Tongue (tissue), 2 donors: Measurements from ENCODE around the gene GNRH2. TPM values are rescaled to one million over a fixed set of nuclear protein-coding genes. Genes with fewer than 3 reads are reported as not detected.
A peak's percentile ranks its signal among the peaks of the same experiment; 100 is the strongest.
"Not testable (repeated sequence)": the region's sequence is repeated elsewhere in the genome, so short reads cannot be mapped to it uniquely, and the experiment has no call there.

Experiments used
- DNase-seq: peaks from one replicate; pipeline ENCODE4 v3.0.0-alpha.2; 2015
- total RNA-seq: library from RNA; depleted of rRNA; stranded (reverse); fragments of >200 nt; gene quantifications from one replicate; pipeline ENCODE4 v1.2.3, GENCODE V29; 2014

Gene GNRH2
- total RNA-seq, 1 donor from 2014 or later: not detected

DNA sequence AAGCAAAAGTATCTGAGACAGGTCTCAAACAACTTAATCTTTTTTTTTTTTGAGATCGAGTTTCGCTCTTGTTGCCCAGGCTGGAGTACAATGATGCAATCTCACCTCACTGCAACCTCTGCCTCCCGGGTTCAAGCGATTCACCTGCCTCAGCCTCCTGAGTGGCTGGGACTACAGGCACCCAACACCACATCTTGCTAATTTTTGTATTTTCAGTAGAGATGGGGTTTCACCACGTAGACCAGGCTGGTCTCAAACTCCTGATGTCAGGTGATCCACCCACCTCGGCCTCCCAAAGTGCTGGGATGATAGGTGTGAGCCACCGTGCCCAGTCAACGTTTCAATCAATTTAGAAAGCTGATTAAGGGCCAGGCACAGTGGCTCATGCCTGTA lies 29.8 kb downstream of the GNRH2 start:
- not testable (repeated sequence) for DNase-seq

- DNase-seq: no peak
Measured at GRCh38 chr20:3074812-3075211, 31.4 kb downstream of the GNRH2 start.

DNA sequence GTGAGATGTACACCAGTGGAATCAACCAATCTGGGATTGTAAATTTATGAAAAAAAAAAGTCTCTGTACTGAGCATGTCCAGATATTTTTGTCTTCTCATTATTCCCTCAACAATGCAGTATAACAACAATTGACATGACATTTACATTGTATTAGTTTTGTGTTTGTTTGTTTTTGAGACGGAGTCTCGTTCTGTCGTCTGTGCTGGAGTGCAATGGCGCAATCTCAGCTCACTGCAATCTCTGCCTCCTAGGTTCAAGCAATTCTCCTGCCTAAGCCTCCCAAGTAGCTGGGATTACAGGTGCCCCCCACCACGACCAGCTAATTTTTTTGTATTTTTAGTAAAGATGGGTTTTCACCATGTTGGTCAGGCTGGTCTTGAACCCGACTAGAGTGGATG lies 31.9 kb downstream of the GNRH2 start:
- DNase-seq: not testable (repeated sequence)

DNA sequence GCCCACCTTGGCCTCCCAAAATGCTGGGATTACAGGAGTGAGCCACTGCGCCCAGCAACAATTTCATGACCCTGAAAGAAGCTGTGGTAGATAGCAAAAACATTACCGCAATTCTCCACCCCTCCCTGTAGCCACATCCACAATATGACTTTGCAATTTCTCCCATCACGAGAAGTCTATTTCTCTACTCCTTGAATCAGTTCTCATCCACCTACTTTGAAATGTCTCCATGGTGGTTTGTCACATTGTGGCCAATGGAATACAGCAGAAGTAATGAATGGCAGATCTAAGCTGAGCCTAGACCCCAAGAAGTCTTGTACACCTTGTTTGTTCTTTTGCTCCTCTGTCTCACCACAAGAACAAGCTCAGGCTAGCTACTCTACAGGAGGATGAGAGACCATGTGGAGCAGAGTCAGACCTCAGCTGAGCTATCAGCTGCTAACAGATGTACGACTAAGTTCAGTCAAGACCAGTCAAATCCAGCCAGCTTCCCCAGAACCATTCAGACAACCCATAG lies 34.3 kb downstream of the GNRH2 start:
- no peak for DNase-seq

DNA sequence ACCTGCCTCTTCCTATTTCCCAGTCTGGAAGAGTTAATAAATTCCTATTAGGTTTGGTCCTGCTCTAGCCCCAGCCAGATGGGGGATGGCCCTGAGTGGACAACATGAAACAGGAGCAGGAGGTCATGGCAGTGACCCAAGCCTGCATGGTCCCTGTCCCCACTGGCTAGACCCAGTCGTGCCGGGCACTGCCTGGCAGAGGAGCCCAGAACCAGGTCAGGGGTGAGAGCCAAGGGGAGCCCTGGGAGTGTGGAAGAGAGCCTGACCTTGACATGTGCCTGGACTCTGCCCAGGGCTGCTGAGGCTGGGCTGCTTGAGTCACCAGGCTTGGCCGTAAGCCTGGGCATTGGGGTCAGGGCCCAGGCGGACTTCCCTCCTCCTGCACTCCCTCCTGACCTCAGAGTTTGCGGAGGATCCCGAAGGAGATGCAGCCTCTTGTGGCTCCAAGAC lies 37.5 kb downstream of the GNRH2 start:
- no peak for DNase-seq

DNA sequence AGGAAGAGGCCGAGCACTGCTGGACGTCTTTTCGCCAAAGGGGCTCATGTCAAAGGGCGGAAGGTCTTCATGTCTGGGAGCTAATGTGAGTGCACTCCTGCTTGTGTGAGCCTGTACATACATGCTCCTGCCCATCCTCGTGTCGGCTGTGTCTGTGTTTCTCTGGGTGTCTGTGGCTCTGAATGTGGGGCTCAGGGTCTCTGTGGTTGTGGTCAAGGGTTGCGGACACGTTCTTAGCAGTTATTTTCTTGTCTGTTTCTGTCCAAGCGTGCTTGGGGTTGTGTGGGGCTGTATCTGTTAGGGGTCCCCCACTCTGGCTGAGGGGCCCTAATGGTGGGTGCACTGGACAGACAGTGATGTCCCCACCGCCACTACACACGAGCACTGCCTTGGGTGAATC lies 38.2 kb downstream of the GNRH2 start:
- no peak for DNase-seq

GRCh38 chr20:3082306-3082951 lies 39.0 kb downstream of the GNRH2 start:
- DNase-seq: peak; percentile 14

- DNase-seq: no peak
Measured at GRCh38 chr20:3082955-3083952, 39.8 kb downstream of the GNRH2 start.

GRCh38 chr20:3084283-3084985 lies 41.0 kb downstream of the GNRH2 start, which contains the start of gene AVP:
AVP (minus strand) TSS chr20:3084724; CDS start chr20:3084674, 50 bp downstream.
- DNase-seq: no peak

- DNase-seq: no peak
Measured at GRCh38 chr20:3084986-3085360, 41.6 kb downstream of the GNRH2 start.

- no peak for DNase-seq
Measured at GRCh38 chr20:3085571-3086072, 42.2 kb downstream of the GNRH2 start.

- no peak for DNase-seq
Measured at GRCh38 chr20:3088031-3088430, 44.6 kb downstream of the GNRH2 start.

- DNase-seq: no peak
Measured at GRCh38 chr20:3090565-3090964, 47.1 kb downstream of the GNRH2 start.

- DNase-seq: peak; percentile 38
Measured at GRCh38 chr20:3092611-3093379, 49.4 kb downstream of the GNRH2 start.

DNA sequence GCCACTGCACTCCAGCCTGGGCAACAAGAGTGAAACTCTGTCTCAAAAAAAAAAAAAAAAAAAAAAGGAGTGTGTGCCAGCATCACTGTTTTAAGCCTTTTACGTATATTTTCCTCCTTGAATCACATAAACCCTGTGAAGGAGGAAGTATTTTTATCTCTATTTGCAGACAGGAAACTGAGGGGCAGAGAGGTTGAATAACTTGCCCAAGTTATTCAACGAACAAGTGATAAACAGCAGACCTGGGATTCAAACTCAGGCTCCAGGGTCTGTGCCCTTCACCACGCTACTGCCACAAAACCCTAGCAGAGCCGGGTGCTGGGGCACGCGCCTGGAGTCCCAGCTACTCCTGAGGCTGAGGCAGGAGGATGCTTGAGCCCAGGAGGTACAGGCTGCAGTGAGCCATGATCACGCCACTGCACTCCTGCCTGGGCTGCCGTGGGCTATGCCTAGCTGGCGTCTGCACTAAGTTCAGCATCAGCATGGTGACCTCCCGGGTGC lies 50.5 kb downstream of the GNRH2 start:
- DNase-seq: no peak

GRCh38 chr20:3094848-3095629 lies 51.6 kb downstream of the GNRH2 start:
- no peak for DNase-seq
